Heart left ventricle (tissue), 13 donors: ENCODE results near the gene RFPL3.

Source experiments
- CTCF ChIP-seq, 12 donors: fragments of 200-600 bp; sonication (generic) in 4 of 12; IDR thresholded peaks; one replicate each; pipeline versions ENCODE4 v1.5.0 to v1.8.0; 2018 to 2022; ENCODE audit warnings: antibody characterized with exemption in 12 of 12, mild to moderate bottlenecking in 5 of 12
- POLR2A ChIP-seq, 2 donors: fragments of 450-650 bp; IDR thresholded peaks; one replicate each; pipeline ENCODE4 v1.6.1; 2017; ENCODE audit warnings: antibody characterized with exemption in 2 of 2, mild to moderate bottlenecking in 2 of 2, moderate library complexity in 2 of 2
- donor health status: ischemic (EF 13 %, LVEDD 7.1; RV severe dilation, severe dysfunction).
- donor health status: DM: no; HTN: yes; CAD: no.
- donor health status: DM: no; HTN: no; CAD: no.
- donor health status: ischemic (EF 25% LVEDD 6.9; RV normal size, moderate dysfunction).
- donor health status: ischemic (EF 25% LVEDD 5.7; RV mildly dilated, moderate dysfunction).
- donor health status: ischemic (EF 35%, LVEDD 5.7; RV mildly dilated, moderate dysfunction).
- donor health status: nonischemic (EF 11% LVEDD 7.7; RV severe dilation, severe dysfunction).
- donor health status: DM: yes; HTN: yes; CAD: no.
- donor health status: PGD.
- donor health status: ischemic (EF 29% LVEDD 5.4; RV normal size, mild dysfunction).
- donor health status: nonischemic (EF 23%, LVEDD 6.1; RV moderate dilation, normal function).

GRCh38 chr22:32396255-32396654 is 38.6 kb downstream of the RFPL3 start:
- no peak for TF ChIP-seq CTCF (IDR thresholded peaks at IDR 0.05)
- TF ChIP-seq POLR2A (IDR thresholded peaks at IDR 0.05): no peak
